Neural progenitor cell (in vitro differentiated cells): ENCODE data around the gene ETFB.

Experiments used
- CTCF ChIP-seq: fragments of 200-600 bp; sonication (generic); IDR thresholded peaks from 2 replicates; pipeline ENCODE4 v1.5.1; 2017; ENCODE audit warnings: antibody characterized with exemption, mild to moderate bottlenecking
- EZH2 ChIP-seq: fragments of 200-600 bp; sonication (generic); IDR thresholded peaks from 2 replicates; pipeline ENCODE4 v1.6.1; 2017; ENCODE audit warnings: antibody characterized with exemption, mild to moderate bottlenecking, moderate library complexity
- EZH2phosphoT487 ChIP-seq: fragments of 200-600 bp; sonication (generic); IDR thresholded peaks from 2 replicates; pipeline ENCODE4 v1.6.1; 2017; ENCODE audit warnings: antibody characterized with exemption

GRCh38 chr19:51361239-51361638 is 4.9 kb downstream of the ETFB start:
- TF ChIP-seq CTCF (no peak), EZH2 (no peak), EZH2phosphoT487 (no peak)
